Aorta (tissue), 5 donors: ENCODE results near the gene DSN1. TPM values are rescaled to one million over a fixed set of nuclear protein-coding genes. Genes with fewer than 3 reads are reported as not detected.

Experiments
- ATAC-seq: fragments of 200-7000 bp; cut with Tn5 transposase; one replicate; pipeline ENCODE4 v1.9.1; 2022; ENCODE audit warnings: moderate library complexity; ENCODE audit not compliant: low FRiP score
- DNase-seq, 2 donors: peaks; one replicate each; pipeline ENCODE4 v3.0.0-alpha.2; 2020
- H3K27ac ChIP-seq, 2 donors: one replicate each; pipeline ENCODE4 v1.5.1; 2013; ENCODE audit warnings: low read length in 2 of 2, mild to moderate bottlenecking in 2 of 2, moderate library complexity in 2 of 2, control low read depth in 1 of 2, inconsistent platforms in 1 of 2, low read depth in 1 of 2
- H3K27me3 ChIP-seq, 2 donors: one replicate each; pipeline ENCODE4 v1.6.1; 2013; ENCODE audit warnings: control low read depth in 1 of 2, low read length in 1 of 2, mild to moderate bottlenecking in 1 of 2, moderate library complexity in 1 of 2; ENCODE audit not compliant: insufficient read depth in 2 of 2, control insufficient read depth in 1 of 2
- H3K36me3 ChIP-seq, 2 donors: one replicate each; pipeline ENCODE4 v1.6.1; 2013; ENCODE audit warnings: control low read depth in 1 of 2, low read length in 1 of 2, mild to moderate bottlenecking in 1 of 2; ENCODE audit not compliant: insufficient read depth in 2 of 2, control insufficient read depth in 1 of 2
- H3K4me1 ChIP-seq, 2 donors: one replicate each; pipeline ENCODE4 v1.6.1; 2013; ENCODE audit warnings: low read length in 2 of 2, control low read depth in 1 of 2, mild to moderate bottlenecking in 1 of 2, moderate library complexity in 1 of 2; ENCODE audit not compliant: insufficient read depth in 2 of 2, control insufficient read depth in 1 of 2
- H3K4me3 ChIP-seq, 2 donors: one replicate each; pipeline ENCODE4 v1.5.1; 2013; ENCODE audit warnings: low read length in 2 of 2, control low read depth in 1 of 2, mild to moderate bottlenecking in 1 of 2
- H3K9me3 ChIP-seq: one replicate; pipeline ENCODE4 v1.6.1; 2013; ENCODE audit warnings: mild to moderate bottlenecking, low read length; ENCODE audit not compliant: control insufficient read depth
- WGBS, 2 donors: extraction: QIAGEN DNeasy Blood & Tissue Kit; methylation state at CpG; one replicate each; pipeline ENCODE4 v1.1.7; 2013; 5-methylcytosine and 5-hydroxymethylcytosine counted together
- intact Hi-C, 2 donors: fragments of 100-400 bp; cut with DNase I; formaldehyde crosslinking; loops; one replicate each; pipeline versions ENCODE4 v1.14.2 to v1.15.0; 2022
- polyA plus RNA-seq, 2 donors: library from polyadenylated mRNA; stranded (reverse); fragments of 200-250 nt; gene quantifications; one replicate each; pipeline ENCODE4 v1.2.3, GENCODE V29; 2013
- total RNA-seq, 2 donors: library from RNA; stranded (reverse); fragmentation: NEBNext Ultra II Directional; extraction: Animal tissue kit (Norgen Biotek cat#: 25700); gene quantifications; one replicate each; pipeline ENCODE4 v1.2.1, GENCODE V29; 2021
- donor health status: healthy with polysubstance abuse.
- donor health status: Bipolar disorder and iron deficiency.
- donor health status: DM: no; HTN: no; CAD: no.
- donor health status: DM: no; HTN: no; CAD: no.
- donor health status: DM: yes; HTN: yes; CAD: no.

Gene DSN1
- total and polyA plus RNA-seq, 4 donors, result 7.1 to 10.6 (median 7.4) TPM

DNA sequence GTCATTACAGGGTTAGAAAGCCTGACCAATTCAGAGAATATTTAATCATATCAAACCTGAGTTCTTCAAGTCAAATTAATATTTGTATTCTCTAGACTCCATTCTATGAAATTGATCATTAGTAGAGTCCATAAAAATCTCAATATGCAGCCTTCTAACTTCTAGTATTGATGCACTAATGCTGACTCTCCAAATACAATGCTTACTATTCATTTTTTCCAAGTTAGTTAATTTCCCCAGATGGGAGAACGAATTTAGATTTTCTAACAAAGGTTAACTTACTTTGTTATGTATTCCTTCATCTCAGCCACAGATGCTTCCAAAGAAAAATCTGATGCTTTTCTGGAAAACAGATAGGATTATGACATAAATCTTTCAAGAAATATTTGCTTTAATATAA, 15.3 kb downstream of the DSN1 start:
- Histone ChIP-seq H3K9me3 (no peaks in the 10 kb centered on the region), H3K36me3 (no peaks in the 10 kb centered on the region), H3K27me3 (no peaks in the 10 kb centered on the region), H3K4me1 (no peaks in the 10 kb centered on the region), H3K27ac (no peak overlapping the region), H3K4me3 (no peak overlapping the region)
- DNase-seq (no peak), ATAC-seq (no peak)
- WGBS, 2 donors, result 96 to 97% methylated on average over 1 of the region's 1 CpG
- intact Hi-C loops, result no loop called here

DNA sequence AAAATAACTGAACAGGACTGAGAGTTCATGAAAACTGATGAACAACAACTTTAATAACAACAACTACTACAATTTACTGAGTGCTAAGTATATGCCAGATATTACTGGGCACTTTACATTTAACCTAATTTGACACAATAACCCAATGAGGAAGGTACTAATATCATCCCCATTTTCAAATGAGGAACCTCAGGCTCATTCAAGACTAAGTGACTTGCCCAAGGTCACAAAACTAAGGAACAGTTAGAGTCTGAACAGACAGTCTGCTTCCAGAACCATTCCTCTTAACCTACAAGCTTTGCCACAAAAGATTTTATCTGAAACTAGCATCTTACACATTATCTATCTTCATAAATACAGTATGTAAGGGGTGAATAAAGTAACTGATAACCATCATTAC, 17.1 kb downstream of the DSN1 start:
- Histone ChIP-seq H3K4me3 (no peak overlapping the region), H3K27me3 (no peaks in the 10 kb centered on the region), H3K4me1 (no peaks in the 10 kb centered on the region), H3K36me3 (no peaks in the 10 kb centered on the region), H3K27ac (no peak overlapping the region), H3K9me3 (no peaks in the 10 kb centered on the region)
- ATAC-seq (no peak), DNase-seq (no peak)
- intact Hi-C loops, result no loop called here

- DNase-seq, result no peak
These were observed 18.8 kb downstream of the DSN1 start for GRCh38 chr20:36754656-36755222.

DNA sequence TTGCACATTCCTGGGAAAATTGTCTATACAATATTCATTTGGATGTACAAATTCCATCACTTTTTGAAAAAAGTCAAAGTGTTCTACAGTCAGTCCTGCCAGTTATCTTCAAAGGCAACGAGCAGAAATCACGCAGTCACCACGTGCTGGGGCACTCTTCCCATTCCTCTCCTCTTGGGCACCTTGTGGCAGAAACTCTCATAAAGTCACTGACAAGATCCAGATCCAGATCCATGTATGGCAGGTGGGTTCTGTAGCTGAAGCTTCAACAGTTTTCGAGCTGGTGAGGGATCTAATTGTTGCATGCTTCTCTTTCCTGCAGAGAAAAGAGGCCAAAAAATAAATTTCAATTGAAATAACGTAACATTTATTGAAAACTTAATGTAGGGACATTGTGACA, 21.0 kb downstream of the DSN1 start:
- 87 to 91% methylated on average over 5 of the region's 5 CpGs for whole genome bisulfite sequencing, 2 donors
- Histone ChIP-seq H3K9me3 (no peaks in the 10 kb centered on the region), H3K27ac (no peak overlapping the region), H3K4me3 (no peak overlapping the region), H3K36me3 (no peaks in the 10 kb centered on the region), H3K4me1 (no peaks in the 10 kb centered on the region), H3K27me3 (no peaks in the 10 kb centered on the region)
- intact Hi-C loops, result loop anchor here (5.0 kb wide), 3 partner anchors 90 to 195 kb away; partner anchors contain the start of gene RAB5IF (in 1 of the 2)
- no peak for DNase-seq
- ATAC-seq, result no peak

More at GRCh38 chr20:36754656-36755222, 18.8 kb downstream of the DSN1 start:
- H3K27me3 ChIP-seq, result no peaks in the 10 kb centered on the region
- H3K27ac ChIP-seq, result no peak overlapping the region
- 2 to 3% methylated on average over 2 of the region's 2 CpGs for WGBS, 2 donors
- no peaks in the 10 kb centered on the region for H3K36me3 ChIP-seq
- no peaks in the 10 kb centered on the region for H3K4me1 ChIP-seq
- no peak overlapping the region for H3K4me3 ChIP-seq
- intact Hi-C loops, result loop anchor here (2.0 to 5.0 kb wide), 4 partner anchors 86 to 197 kb away; partner anchors contain the start of gene RAB5IF (in 1 of the 2)
- peak; percentile 85 for ATAC-seq
- H3K9me3 ChIP-seq, result no peaks in the 10 kb centered on the region

GRCh38 chr20:36745927-36746659, 27.5 kb downstream of the DSN1 start, which contains the start of gene NDRG3:
Gene NDRG3, minus strand, starts transcription at chr20:36746090. Its CDS starts 24,355 bp downstream, at chr20:36721735.
- H3K27ac ChIP-seq, result peak within 1 kb of the TSS; percentile 33 to 91
- H3K36me3 ChIP-seq, result no peaks in the 10 kb centered on the region
- H3K4me3 ChIP-seq, result peak within 1 kb of the TSS; percentile 84 to 99
- DNase-seq, result peak; percentile 97 to 98
- H3K4me1 ChIP-seq, result no peaks in the 10 kb centered on the region
- H3K27me3 ChIP-seq, result no peaks in the 10 kb centered on the region
- WGBS, 2 donors, result 2 to 4% methylated on average over 29 to 63 of the region's 63 CpGs
- no peaks in the 10 kb centered on the region for H3K9me3 ChIP-seq
- peak; percentile 97 for ATAC-seq
- intact Hi-C loops, result loop anchor here in 1 of 2 donors (1.0 to 5.0 kb wide), 2 partner anchors 27 to 44 kb away; partner anchors contain the start of gene DSN1

GRCh38 chr20:36745234-36745926, 28.2 kb downstream of the DSN1 start:
- DNase-seq (peak; percentile 66 to 80), ATAC-seq (peak; percentile 48)
- no peaks in the 10 kb centered on the region for H3K4me1 ChIP-seq
- intact Hi-C loops, result loop anchor here in 1 of 2 donors (5.0 kb wide), 1 partner anchor 43 kb away; no protein-coding TSS in a partner anchor
- H3K36me3 ChIP-seq, result no peaks in the 10 kb centered on the region
- no peaks in the 10 kb centered on the region for H3K9me3 ChIP-seq
- H3K27ac ChIP-seq, result peak overlapping the region; percentile 22 to 33
- 1 to 2% methylated on average over 32 to 44 of the region's 44 CpGs for WGBS, 2 donors
- H3K27me3 ChIP-seq, result no peaks in the 10 kb centered on the region
- peak overlapping the region; percentile 84 to 99 for H3K4me3 ChIP-seq

GRCh38 chr20:36744764-36745191, 28.8 kb downstream of the DSN1 start:
- DNase-seq (peak; percentile 71 to 83), ATAC-seq (peak; percentile 69)
- no peaks in the 10 kb centered on the region for H3K27me3 ChIP-seq
- 1 to 3% methylated on average over 8 of the region's 8 CpGs for WGBS, 2 donors
- no peaks in the 10 kb centered on the region for H3K4me1 ChIP-seq
- H3K36me3 ChIP-seq, result no peaks in the 10 kb centered on the region
- peak overlapping the region; percentile 33 to 60 for H3K27ac ChIP-seq
- no peaks in the 10 kb centered on the region for H3K9me3 ChIP-seq
- peak overlapping the region; percentile 84 to 99 for H3K4me3 ChIP-seq
- intact Hi-C loops, result loop anchor here in 1 of 2 donors (5.0 kb wide), 1 partner anchor 42 kb away; no protein-coding TSS in a partner anchor

- DNase-seq (no peak), ATAC-seq (no peak)
- no peaks in the 10 kb centered on the region for H3K9me3 ChIP-seq
- H3K27ac ChIP-seq, result peak overlapping the region in 1 of 2 donors; percentile 73
- intact Hi-C loops, result no loop called here
- WGBS, 2 donors, result 44 to 45% methylated on average over 4 of the region's 4 CpGs
- no peaks in the 10 kb centered on the region for H3K4me1 ChIP-seq
- no peaks in the 10 kb centered on the region for H3K27me3 ChIP-seq
- no peaks in the 10 kb centered on the region for H3K36me3 ChIP-seq
- no peak overlapping the region for H3K4me3 ChIP-seq
These were observed 29.3 kb downstream of the DSN1 start for GRCh38 chr20:36744243-36744642.
